HG03354 (cell line): ENCODE measurements around the gene OS9.

Source experiments
- ATAC-seq: cut with Tn5 transposase; IDR thresholded peaks from one replicate; pipeline ENCODE4 v1.9.1; 2021; ENCODE audit warnings: mild to moderate bottlenecking; ENCODE audit not compliant: unreplicated experiment, poor library complexity, severe bottlenecking

Gene OS9

DNA sequence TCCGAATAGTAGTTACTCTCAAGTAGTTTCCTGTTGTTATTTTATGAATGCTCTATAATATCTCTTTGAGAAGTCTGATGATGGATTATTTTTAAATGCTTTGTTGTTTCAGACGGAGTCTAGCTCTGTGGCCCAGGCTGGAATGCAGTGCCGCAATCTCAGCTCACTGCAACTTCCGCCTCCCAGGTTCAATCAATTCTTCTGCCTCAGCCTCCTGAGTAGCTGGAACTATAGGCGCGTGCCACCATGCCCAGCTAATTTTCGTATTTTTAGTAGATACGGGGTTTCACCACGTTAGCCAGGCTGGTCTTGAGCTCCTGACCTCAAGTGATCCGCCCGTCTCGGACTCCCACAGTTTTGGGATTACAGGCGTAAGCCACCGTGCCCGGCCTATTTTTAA is 1.4 kb upstream of the OS9 start:
- ATAC-seq, result no peak

DNA sequence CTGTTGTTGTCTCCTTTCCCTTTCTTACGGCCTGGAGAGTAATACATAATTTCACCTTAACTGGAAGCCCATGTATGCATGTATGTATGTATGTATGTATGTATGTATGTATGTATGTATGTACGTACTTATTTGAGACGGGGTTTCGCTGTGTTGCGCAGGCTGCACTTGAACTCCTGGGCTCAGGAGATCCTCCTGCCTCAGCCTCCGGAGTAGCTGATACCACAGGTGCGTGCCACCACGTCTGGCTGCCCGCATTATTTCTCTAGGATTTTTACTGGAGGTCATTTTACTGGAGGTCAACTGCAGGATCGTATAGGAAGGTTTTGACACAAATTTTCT is 644 bp upstream of the OS9 start:
- no peak for ATAC-seq

DNA sequence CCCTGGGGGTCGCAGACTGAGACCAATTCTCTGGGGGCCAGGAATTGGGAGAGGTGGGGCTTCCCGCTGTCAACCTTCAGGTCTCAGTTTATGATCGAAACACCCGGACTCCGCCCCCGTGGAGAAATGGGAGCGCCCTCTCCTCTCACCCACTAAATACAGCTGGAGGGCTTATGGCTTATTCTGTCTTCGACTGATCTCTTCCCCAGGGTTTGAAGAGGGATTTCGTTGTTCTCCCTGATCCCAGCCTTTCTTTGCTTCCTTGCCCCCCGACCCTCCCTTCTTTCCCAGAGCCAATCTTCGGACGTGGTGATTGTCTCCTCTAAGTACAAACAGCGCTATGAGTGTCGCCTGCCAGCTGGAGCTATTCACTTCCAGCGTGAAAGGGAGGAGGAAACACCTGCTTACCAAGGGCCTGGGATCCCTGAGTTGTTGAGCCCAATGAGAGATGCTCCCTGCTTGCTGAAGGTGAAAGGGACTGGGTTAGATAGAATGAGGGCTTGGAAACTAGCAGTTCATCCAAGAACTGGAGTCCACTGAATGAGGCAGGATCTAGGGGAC is 607 bp downstream of the OS9 start:
- ATAC-seq, result peak; percentile 1

DNA sequence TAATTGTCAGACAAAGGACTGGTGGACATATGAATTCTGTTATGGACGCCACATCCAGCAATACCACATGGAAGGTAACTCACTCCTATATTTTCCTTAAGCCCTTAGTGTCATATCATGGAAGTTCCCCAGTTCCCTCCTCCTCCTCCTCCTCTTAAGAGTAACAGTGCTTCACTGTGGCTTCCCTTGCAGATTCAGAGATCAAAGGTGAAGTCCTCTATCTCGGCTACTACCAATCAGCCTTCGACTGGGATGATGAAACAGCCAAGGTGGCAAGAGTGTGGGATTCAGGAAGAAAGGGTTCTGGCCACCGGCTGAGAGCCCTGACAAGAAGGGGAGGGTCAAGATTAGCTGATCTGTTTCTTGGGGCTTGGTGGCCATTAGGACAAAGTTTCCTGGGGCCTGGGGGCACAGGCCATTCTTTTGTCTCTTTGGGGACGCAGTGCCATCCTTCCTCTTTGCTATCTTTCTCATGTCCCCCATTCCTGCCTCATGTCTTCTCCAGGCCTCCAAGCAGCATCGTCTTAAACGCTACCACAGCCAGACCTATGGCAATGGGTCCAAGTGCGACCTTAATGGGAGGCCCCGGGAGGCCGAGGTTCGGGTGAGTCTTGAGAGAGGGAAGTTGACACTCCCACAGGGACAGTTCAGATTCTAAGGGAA is 2.0 kb downstream of the OS9 start:
- ATAC-seq, result no peak

DNA sequence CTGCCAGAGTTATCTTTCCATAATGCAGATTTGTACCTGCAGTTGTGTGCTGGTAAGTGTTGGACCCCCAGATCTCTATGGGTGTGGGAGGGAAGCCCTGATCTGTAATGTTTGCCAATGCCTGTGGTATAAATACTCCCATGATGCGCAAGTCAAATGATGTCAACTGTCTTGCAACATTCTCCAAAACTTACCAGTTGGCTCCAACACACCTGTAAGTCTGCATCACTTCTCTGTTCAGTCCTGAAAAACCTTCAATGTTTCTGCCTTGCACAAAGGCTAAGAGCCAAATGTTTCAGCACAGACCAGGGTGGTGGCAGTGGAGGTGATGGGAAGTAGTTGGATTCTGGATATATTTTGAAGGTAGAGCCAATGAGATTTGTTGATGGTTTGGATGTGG is 3.1 kb downstream of the OS9 start:
- ATAC-seq, result no peak

DNA sequence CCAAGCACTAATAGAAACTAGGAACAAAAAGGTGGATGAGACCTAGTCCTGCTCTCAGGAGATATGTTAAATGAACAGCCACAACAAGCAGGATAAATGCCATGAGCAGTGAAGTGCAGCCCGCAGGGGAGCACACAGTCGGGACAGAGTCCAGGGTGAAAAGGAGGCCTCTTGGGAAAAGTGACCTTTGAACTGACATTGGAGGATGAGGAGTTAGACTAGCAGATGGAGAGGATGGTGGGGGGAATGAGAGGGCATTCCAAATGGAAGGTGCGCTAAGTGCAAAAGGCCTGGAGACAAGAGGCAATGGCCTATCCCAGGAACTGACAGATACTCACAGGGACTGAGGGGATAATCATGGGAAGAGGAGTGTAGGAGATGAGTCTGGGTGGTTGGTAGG is 4.5 kb downstream of the OS9 start:
- no peak for ATAC-seq

DNA sequence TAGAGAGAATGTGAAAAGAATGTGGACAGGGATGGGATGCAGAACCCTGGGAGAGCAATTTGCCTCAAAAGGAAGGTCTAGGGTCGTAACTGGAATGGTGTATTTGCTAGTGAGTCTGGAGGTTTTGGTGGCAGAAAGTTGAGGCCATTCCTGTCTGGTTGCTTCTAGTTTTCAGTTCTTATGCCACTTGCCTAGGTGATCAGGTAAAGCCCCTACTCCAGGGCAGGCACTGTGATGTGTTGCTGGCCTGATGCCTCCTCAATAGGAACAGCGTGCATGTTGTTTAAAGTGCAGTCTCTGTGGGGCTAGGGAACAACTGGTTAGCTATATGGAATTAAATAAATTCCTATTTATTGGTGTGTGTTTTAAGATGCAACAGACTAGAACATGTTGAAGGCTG is 6.4 kb downstream of the OS9 start:
- no peak for ATAC-seq

DNA sequence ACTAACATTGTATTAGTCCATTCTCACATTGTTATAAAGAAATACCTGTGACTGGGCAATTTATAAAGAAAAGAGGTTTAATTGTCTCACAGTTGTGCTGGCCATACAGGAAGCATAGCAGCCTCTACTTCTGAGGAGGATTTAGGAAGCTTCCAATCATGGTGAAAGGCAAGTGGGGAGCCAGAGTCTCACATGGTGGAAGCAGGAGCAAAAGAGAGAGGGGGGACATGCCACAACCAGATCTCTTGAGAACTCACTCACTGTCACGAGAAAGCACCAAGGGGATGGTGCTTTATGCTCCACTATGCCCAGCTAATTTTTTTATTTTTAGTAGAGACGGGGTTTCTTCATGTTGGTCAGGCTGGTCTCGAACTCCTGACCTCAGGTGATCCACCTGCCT is 13.3 kb downstream of the OS9 start:
- ATAC-seq, result no peak

DNA sequence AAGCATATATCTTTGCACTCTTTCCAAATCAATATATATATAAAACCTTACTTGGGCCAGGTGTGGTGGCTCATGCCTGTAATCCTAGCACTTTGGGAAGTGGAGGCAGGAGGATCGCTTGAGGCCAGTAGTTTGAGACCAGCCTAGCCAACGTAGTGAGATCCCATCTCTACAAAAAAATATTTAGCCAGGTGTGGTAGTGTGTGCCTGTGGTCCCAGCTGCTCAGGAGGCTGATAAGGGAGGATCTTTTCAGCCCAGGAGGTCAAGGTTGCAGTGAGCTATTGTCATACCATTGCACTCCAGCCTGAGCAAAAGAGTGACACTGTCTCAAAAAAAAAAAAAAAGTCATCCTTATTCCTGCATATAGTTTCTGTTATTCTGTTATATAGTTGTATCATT is 14.4 kb downstream of the OS9 start:
- no peak for ATAC-seq

DNA sequence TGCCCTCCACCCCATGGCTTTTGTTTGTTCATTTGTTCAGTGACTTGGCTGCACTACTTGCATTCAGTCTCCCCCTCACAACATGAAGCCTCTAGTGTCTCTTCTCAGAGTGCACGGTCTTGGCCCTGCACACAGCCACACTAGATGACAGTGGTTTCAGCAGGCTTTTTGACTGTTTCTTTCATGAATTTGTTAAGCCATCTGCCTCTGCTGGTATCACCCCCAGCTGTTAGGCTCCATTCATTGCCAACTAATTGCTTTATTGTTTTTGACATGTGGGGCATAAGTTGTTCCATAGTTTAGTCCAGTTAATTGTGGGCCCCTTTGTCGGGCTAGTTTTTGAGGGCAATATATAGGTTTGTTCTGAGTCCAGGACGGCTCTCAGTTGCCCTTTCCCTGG is 18.8 kb downstream of the OS9 start:
- no peak for ATAC-seq

DNA sequence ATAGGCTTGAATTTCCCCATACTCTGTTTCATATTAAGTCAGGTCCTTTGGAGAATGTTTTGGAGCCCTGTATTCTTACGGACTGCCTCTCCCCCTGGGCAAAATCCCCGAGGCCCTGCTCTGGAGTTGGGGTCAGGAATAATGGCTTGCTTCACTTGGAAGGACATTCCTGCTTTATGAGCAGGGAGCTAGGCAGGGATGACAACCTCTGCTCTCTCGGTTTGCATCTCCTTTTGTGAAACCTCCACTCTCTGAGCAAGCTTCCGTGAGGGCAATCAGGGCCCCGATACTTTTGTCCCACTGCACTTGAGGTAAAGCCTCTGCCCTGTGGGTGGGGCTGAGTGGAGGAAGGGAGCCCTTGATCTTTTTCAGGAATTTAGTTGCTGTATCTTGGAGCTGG is 19.3 kb downstream of the OS9 start:
- ATAC-seq, result no peak

DNA sequence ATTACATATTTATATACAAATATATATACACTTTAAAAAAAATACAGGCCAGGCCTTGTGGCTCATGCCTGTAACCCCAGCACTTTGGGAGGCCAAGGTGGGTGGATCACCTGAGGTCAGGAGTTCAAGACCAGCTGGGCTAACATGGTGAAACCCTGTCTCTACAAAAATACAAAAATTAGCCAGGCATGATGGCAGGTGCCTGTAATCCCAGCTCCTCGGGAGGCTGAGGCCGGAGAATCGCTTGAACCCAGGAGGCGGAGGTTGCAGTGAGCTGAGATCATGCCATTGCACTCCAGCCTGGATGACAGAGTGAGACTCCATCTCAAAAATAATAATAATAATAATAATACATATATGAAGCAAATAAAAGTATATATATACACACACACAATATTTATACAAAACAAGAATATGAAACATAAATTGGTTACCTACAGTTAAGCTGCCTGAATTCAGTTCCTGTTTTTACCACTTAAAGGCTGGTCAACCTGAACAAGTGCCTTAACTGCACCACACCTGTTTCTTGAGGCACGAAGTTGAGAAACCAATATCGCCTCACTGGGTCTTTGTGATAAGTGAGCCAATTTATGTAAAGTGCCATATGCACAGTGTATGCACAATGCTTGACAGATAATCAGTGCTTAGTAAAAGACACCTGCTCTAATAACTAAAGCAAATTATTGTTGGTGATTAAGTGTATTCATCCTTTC is 21.3 kb downstream of the OS9 start:
- peak; percentile 72 for ATAC-seq

DNA sequence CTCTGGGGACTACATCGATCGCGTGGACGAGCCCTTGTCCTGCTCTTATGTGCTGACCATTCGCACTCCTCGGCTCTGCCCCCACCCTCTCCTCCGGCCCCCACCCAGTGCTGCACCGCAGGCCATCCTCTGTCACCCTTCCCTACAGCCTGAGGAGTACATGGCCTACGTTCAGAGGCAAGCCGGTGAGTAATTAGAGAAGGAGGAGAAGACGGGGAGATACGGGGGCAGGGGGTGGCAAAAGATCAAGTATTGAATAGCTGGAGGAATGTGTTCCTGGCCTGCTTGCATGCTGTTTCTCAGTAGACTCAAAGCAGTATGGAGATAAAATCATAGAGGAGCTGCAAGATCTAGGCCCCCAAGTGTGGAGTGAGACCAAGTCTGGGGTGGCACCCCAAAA is 21.9 kb downstream of the OS9 start:
- ATAC-seq, result no peak

DNA sequence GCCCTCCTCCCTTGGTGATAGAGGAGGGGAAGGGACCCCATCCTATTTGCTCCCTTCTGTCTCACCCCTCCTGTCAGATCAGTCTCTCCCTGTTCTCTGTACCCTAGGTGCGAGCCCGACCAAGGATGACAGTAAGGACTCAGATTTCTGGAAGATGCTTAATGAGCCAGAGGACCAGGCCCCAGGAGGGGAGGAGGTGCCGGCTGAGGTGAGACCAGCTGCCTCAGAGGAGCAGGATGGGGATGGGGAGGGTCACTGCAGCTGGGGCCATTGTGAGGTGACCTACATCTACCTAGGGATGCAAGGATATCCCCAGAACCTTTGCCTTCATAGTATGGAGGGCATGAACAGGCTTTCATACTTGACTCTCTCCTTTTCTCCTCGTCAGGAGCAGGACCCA is 22.4 kb downstream of the OS9 start:
- ATAC-seq, result no peak

DNA sequence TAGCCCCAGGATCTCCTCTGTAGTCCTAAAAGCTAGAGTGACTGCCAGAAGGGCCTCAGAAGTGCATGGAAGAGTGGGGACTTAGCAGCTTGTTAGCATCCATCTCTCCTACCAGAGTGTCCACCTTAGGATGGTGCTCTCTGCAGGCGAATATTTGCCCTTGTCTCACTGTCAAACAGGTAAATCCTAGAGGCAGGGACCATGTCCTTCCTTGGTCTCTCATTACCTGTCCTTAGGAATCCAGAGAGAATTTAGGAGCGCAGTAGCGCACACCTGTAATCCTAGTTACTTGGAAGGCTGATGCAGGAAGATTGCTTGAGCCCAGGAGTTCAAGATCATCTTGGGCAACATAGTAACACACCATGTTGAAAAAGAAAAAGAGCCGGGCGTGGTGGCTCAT is 23.2 kb downstream of the OS9 start:
- ATAC-seq, result no peak

DNA sequence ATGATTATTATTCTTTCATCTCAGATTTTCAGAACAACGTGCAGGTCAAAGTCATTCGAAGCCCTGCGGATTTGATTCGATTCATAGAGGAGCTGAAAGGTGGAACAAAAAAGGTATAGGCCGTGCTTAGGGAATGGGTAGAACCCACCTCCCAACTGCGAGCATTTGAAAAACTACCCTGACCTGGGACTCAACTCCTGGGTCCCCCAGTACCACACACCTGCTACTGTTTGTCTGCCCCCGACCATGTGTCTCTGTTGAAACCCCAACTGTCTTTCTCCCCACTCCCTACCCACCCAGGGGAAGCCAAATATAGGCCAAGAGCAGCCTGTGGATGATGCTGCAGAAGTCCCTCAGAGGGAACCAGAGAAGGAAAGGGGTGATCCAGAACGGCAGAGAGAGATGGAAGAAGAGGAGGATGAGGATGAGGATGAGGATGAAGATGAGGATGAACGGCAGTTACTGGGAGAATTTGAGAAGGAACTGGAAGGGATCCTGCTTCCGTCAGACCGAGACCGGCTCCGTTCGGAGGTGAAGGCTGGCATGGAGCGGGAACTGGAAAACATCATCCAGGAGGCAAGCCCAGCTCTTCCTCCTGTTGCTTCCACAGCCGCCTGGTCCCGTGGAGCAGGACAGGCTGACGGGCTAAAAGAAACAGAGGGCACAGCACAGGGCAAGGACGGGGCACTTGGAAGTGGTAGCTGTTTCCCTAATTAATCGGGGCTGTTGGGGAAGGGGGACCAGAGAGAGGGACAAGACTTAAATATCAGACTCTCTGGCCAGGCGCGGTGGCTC is 24.1 kb downstream of the OS9 start:
- ATAC-seq, result no peak

DNA sequence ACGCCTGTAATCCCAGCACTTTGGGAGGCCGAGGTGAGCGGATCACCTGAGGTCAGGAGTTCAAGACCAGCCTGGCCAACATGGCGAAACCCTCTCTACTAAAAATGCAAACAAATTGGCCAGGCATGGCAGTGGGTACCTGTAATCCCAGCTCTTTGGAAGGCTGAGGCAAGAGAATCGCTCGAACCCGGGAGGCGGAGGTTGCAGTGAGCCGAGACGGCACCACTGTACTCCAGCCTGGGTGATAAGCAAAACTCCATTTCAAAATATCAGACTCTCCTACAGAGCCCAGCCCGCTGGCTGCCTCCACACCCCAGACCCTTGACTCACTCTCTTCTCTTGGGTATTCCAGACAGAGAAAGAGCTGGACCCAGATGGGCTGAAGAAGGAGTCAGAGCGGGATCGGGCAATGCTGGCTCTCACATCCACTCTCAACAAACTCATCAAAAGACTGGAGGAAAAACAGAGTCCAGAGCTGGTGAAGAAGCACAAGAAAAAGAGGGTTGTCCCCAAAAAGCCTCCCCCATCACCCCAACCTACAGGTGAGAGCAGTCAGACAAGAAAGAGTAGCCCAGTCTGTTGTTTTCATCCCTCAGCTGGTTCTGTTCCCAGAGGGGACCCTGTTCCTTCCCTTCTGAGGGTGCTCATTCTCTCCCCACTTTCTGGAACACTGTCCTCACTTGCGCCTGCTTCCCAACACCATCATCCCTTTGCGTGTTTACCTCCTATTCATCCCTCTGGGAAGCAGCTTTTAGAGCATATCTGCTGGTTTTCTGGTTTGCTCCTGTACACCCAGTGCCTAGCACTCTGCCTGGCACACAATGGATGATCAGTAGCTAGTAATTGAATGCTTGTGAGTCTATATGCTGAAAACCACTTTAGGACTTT is 25.0 kb downstream of the OS9 start:
- ATAC-seq, result no peak

DNA sequence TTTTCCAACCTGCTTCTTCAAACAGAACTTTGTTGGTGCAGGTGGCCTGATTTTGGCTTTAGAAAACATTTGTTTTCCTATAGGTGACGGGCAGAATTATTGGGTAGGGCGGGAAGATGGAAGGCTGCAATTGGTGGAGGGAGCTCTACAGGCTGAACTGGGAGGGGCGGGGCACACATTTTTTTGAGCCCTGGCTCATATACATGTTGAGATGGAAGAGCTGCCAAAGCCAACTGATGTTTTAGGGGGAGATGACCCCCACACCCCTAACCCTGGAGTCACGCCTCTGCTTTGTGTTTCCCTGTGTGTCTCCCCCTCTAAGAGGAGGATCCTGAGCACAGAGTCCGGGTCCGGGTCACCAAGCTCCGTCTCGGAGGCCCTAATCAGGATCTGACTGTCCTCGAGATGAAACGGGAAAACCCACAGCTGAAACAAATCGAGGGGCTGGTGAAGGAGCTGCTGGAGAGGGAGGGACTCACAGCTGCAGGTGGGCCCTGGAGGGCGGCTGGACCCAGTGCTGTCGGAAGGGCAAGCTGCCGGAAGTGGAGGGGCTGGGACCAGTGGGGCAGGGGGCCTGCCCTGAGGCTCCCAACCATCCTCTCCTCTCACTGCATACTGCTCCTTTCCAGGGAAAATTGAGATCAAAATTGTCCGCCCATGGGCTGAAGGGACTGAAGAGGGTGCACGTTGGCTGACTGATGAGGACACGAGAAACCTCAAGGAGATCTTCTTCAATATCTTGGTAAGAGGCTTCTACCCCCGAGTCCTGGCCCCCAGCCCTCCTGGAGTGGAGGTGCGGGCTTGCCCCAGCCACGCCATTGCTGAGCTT is 26.1 kb downstream of the OS9 start:
- no peak for ATAC-seq
